NCI-H2227 treated with DMSO at 0.1 percent for 48 hours (cell line): Measurements from ENCODE around the gene FTO.

Experiments used
- DNase-seq: peaks from one replicate; lab custom pipeline; 2025; lab: John Stamatoyannopoulos, UW

The FTO gene

GRCh38 chr16:53899431-53899830 is 195.5 kb downstream of the FTO start:
- DNase-seq = no peak

DNA sequence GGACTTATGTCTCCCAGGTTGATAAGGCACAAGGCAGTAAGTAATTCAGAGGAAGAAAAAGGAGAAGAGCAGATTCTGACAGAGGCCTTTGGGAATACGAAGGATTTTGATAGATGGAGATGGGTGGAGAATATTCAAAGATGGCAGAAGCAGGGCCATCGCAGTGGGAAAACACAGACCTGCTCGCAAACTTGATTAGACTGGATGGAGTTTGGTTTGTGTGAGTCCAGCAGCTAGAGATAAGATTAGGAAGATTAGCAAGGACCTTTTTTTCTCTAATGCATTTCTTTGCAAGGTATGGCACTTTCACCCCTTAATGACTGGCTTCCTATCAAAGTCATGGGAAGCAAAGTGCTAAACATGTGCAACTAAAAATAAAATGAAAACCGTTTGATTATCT is 196.7 kb downstream of the FTO start:
- no peak for DNase-seq

DNA sequence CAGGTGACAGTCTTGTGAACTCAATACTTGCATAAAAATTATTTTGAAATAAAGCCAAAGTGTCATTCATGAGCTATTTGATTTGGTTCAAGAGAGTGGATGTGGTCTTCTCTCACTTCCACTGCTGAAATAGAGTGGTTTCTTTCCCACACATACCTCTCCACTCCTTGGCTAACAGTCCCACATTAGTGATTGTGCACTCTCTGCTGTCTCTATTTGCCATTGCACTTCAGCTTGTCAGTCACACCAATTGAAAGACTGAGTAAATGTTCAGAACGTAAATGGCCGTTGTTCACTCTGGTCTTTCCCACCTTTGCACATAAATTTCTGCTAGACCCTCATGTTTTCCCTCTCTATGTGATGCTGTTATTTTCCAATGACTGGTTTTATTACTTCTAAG is 197.5 kb downstream of the FTO start:
- no peak for DNase-seq

DNA sequence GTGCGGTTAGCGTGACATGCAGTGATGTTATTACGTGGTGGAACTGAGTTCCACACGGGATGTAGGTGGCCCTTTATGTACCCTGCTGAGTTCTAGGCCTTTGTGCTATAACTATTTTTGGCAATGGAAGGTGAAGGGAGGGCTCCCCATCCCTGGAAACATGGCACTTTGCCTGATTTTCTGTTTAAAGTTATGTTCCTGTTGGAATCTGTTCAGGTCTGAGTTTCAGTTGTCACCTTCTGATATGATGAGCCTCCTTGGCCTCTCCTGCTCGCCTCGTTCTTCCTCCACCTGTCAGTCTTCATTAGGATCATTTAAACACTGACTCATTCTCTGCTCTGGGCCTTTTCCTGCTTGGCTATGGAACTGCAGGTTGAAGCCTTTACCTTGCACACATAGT is 200.6 kb downstream of the FTO start:
- DNase-seq = no peak

- DNase-seq = no peak
These were observed 201.1 kb downstream of the FTO start for GRCh38 chr16:53905028-53905427.

GRCh38 chr16:53908731-53909130 is 204.8 kb downstream of the FTO start:
- no peak for DNase-seq

- DNase-seq = no peak
These were observed 207.0 kb downstream of the FTO start for GRCh38 chr16:53910990-53911389.

DNA sequence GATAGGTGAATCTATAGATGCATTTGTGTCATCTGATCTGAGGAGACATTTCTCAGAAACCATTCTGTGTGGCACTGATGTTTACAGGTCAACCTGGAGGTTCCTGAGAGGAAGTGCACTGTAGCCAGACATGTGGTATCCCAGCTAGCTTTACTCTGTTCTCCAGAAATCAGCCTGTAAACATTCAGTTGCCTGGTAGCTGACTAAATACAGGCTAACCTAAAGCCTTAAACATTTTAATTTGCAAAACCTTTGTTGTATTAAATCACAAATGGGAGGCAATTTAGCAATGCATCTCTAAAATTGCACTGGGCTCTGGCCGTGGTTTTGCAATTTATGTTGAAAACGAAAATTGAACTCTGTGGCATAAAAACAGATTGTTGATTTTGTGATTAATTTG is 207.6 kb downstream of the FTO start:
- DNase-seq = no peak

DNA sequence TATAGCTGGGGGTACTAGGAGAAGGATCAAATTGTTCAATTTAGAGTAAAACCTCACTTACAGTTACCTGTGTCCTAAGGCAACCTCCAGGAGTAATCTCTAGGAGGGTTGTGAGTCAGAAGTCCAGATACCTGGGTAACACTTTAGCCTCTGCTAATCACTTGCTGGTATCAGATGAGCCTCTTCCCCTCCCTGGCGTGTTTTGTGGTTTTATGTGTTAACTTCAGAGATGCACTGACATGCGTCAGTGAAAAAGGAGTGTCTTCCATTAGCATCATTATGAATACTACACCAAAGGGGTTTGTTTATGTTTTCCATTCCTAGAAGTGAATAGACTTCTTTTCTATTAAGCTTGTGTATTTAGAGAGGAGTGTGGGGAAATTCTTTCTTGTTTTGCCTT is 208.2 kb downstream of the FTO start:
- DNase-seq = no peak

GRCh38 chr16:53913099-53913870 is 209.3 kb downstream of the FTO start:
- peak; percentile 92 for DNase-seq

DNA sequence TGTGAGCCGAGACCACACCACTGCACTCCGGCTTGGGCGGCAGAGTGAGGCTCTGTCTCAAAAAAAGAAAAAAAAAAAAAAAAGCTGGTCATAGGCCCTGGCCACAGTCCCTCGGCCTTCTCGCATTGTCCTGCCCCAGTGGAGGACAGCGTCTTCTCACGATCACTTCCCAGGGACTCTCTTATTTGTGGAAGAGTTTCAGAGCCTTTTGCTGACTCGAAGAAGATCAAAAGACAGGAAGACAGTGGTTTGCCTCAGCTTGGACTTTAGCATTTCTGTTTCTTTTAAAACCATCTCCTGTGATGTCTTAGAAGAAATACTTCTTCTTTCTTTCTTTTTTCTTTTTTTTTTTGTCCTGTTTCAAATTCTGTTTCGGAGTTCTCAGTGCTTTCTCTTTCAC is 210.0 kb downstream of the FTO start:
- DNase-seq = no peak

GRCh38 chr16:53914736-53915135 is 210.8 kb downstream of the FTO start:
- no peak for DNase-seq

GRCh38 chr16:53915452-53916160 is 211.7 kb downstream of the FTO start:
- no peak for DNase-seq

DNA sequence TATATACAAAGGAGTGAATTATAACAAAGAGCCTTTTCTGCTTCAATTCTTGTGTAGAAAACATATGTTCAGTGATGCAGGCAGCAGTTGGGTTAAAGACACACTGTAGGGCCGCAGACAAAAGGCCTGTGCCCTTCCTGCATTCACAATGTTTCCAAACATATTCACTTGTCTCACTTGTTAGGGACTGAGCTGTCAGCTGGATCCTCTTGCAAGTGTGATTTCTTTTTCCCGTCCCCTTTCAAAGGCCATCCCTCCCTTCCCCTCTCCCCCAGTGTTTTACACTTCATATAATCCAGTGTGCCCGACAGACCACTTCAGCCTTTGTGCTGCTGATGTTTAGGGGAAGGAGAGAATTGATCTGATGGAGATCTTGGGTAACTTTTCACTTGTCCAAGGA is 217.0 kb downstream of the FTO start:
- DNase-seq = no peak

- DNase-seq = no peak
These were observed 218.3 kb downstream of the FTO start for GRCh38 chr16:53922067-53922806.

GRCh38 chr16:53922807-53923571 is 219.0 kb downstream of the FTO start:
- peak; percentile 66 for DNase-seq

DNA sequence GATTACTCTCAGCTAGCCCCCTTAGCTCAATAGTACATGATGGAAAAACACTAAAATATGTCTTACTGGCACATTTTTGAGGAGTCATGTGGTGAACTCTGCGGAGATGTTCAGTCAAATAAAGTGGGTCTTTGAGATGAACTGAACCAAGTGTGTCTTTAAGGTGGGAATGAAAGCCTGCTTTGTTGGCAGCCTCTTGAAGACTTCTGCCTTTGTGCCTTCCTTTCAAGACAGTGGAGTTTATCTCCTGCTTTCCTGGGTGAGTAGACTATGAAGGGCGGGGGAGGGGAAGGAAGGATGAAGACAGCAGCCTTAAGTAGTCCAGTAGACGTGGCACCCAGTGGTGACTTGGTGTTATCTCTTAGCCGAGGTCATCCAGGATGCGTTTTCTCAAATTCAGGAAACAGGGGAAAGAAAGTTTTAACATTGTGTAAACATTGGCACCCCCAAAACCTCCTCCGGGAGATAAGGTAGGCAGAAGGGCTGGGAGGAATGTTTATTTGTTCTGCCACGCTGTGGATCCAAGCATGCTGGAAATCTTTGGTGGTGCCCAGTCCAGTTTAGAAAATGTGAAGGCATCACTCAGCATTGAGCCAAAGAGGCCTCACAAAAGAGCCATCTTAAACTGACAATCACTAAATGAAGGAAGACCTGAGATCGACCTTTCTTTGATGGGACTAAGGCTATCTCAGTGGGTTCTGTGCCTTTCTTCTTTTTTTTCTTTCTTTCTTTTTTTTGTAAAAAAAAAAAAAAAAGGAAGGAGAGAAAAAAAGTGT is 220.6 kb downstream of the FTO start:
- DNase-seq = no peak

DNA sequence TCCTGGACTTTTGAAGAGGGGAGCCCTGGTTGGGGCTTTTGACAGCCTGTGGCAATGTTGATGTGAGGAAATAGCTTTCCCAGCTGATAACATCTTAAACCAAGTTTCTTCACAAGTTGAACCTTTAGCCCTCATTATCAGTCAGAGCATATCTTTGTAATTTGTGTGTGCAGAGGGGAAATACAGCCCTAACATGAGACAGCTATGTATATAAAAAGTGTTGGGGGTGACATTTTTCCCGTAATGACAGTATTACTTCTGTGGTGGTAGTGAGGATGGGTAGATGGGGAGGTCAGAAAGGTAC is 221.1 kb downstream of the FTO start:
- no peak for DNase-seq

DNA sequence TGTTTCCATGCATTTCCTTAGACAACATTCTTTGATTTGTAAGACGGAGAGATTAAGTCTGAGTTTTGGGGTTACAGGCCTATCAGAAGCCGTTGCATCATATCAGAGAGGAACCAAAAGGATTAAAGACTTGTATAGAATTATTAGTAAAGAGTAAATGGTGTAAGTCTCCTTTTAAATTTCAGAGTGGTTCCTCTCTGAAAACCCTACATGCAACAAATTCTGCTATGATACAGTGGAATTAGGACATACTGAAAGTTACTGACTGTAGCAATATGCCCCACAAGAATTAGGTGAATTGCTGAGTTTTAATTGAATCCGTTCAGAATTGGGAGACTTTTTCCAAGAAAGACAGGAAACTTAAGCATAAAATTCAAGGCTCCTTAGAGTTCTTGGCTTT is 221.6 kb downstream of the FTO start:
- DNase-seq = no peak

DNA sequence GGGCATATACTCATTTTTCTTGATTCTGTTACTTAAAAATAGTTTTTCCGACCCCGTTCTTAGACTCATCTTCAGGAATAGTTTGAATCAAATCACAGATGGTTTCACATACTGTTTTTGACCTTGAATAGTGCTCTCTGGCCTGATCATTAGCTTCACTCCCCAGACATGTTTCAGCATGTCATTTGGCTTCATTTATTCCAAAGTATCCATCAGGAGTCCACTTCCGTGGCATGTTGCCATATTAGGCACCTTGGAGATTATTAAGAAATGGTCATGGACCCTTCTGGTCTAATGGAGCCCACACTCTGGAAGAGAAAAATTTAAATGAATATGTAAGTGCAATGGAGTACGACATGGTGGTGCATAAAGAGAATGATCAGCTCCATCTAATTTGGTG is 222.3 kb downstream of the FTO start:
- DNase-seq = no peak

DNA sequence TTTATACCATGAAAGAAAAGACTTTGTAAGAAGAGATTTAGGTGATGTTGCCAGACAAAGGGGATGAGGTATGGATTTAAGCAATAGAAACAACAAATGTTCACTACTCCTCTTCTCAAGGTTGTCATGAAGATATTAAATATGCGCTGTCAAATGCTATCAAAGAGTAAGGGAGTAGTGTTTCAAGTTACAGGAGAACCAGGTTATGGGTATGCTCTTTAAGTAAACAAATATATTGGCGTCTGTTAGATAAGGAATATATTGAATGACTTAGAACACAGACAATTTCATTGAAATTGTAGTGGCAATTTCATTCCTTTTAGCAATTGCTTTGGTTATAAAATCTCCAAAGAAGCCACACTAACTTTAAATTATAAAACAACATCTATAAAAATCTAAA is 229.0 kb downstream of the FTO start:
- DNase-seq = no peak

DNA sequence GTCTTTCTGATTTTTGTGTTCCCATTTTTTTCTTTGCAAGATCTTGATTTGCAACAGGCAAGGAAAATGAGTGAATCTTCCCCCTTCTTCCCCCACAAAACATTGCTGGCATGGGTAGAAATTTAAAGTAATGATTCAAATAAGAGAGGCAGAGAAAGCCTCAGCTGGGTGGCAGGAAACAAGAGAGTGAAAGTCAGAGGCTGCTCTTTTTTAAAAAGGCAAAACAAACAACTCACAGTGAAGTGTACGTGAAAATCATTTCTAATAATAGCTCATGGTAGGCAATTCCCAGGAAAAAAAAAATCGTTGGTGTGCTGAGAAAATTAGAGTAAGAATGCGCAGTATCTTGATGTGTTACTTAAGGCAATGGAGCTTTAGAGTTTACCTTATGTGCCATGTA is 229.5 kb downstream of the FTO start:
- DNase-seq = peak; percentile 79
